Cardiac fibroblast (primary cell): Measurements from ENCODE around the gene SEPTIN2.

Experiments
- DNase-seq, 2 donors: peaks; one replicate each; pipeline versions ENCODE4 v3.0.0 to v3.0.0-alpha.2; 2010; ENCODE audit warnings: low read depth in 2 of 2
- H3K4me3 ChIP-seq, 2 donors: replicated peaks in 1 of 2; 1 replicate in 1 of 2; 2 replicates in 1 of 2; pipeline ENCODE4 v1.5.1; 2011; ENCODE audit warnings: low read depth in 2 of 2, low read length in 2 of 2, mild to moderate bottlenecking in 2 of 2, moderate library complexity in 1 of 2
- TF ChIP-seq, protein P1 (sequence below): IDR thresholded peaks from one replicate; pipeline ENCODE4 v1.5.1; 2011; ENCODE audit warnings: low read depth, mild to moderate bottlenecking, low read length, inconsistent platforms

SEPTIN2 gene

DNA sequence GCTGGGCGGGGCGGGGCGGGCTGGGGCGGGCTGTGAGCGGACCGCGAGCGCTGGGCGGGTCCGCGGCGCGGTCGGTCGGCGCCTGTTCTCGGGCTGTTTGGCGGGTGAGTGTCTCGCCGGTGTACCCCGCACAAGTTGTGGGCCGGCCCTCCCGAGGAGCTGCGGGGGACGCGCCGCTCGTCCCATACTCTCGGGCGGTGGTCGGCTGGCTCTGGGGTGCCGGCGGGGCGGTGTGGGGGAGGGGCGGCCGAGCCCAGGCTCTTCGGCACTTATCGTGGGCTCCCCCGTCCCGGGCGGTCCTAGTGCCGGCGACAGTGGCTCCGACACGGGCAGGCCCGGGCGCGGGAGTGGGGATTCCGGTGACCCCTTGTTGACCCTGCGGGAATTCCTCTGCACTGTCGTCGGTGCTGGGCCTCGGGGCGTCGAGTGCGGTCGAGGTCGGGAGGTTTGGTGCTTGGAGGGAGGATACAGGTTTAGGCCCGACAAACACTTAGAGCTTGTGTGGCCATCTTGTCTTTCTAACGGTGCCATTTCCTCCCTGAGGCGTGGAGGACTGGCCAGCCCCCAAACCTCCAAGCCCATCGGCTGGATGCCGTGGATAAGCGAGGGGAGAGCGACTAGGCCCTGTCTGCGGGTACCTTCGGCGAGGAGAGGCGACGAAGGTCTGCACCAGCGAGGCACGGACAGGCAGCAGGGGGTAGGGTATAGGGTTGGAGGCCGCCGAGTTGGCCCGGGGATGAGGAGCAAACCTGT is at the start of gene SEPTIN2:
TSS of gene SEPTIN2 (plus strand) at position 47 of the 753 bp plus-strand sequence. CDS start 8,308 bp downstream, outside the sequence.
- H3K4me3 ChIP-seq, result peak within 1 kb of the TSS; percentile 91 to 94
- DNase-seq, result peak in 1 of 2 donors; percentile 70
- TF ChIP-seq, protein P1, sequence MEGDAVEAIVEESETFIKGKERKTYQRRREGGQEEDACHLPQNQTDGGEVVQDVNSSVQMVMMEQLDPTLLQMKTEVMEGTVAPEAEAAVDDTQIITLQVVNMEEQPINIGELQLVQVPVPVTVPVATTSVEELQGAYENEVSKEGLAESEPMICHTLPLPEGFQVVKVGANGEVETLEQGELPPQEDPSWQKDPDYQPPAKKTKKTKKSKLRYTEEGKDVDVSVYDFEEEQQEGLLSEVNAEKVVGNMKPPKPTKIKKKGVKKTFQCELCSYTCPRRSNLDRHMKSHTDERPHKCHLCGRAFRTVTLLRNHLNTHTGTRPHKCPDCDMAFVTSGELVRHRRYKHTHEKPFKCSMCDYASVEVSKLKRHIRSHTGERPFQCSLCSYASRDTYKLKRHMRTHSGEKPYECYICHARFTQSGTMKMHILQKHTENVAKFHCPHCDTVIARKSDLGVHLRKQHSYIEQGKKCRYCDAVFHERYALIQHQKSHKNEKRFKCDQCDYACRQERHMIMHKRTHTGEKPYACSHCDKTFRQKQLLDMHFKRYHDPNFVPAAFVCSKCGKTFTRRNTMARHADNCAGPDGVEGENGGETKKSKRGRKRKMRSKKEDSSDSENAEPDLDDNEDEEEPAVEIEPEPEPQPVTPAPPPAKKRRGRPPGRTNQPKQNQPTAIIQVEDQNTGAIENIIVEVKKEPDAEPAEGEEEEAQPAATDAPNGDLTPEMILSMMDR, result no peak

DNA sequence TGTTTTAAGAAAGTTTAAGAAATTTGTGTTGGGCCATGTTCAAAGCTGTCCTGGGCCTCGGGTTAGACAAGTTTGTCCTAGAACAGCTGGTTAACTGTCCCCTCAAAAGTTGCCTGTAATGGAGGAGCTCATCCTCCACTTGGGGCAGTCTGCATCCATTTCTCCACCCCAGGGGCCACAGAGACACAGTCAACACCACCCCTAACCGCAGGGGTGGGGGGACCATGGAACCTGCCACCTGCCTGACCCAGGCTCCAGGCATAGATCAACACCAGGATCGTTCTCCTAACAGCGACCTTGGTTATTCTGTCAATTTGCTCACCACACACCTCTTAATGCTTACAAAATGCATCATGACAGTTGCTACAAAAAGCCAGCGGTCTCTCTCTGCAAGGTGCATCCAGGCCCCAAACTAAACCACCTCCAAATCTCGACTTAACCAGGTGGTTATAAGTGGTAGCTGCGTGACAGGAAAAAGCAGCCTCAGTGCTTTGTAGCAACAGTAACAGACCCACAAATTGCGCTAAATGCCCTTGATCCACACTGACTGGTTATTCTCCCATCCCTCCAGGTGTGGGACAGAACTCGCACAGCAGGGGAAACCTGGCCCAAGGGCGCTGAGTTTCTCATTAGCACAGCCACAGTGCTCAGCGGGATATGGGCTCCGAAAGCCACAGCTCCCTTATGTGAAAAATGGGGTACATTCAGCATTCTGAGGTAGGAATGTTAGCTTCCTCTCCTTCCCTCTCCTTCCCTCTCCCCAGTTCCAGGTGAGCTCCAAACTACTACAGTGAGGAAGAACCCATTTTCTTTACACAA is 48.3 kb upstream of the SEPTIN2 start:
- TF ChIP-seq, protein P1, result no peak
- H3K4me3 ChIP-seq, result no peak overlapping the region
- no peak for DNase-seq

DNA sequence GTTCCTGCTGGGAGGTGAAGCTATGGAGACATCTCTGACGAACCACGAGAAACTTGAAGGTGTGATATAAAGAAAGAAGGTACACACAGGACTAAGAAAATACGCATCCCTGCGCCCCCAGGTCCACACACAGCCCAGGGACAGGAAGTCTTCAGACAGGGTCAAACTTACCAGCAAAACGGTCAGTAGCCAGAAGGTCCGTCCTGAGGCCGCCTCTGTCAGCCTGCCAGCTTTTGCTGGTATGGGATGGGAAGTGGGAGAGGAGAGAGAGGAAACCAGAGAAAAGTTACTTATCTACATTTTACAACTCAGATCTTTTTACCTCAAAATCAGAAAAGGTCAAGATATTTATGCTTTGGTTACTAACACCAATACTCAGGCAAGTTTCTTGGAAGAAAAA is 47.4 kb upstream of the SEPTIN2 start:
- TF ChIP-seq, protein P1, result no peak
- DNase-seq, result peak in 1 of 2 donors; percentile 29
- H3K4me3 ChIP-seq, result no peak overlapping the region

DNA sequence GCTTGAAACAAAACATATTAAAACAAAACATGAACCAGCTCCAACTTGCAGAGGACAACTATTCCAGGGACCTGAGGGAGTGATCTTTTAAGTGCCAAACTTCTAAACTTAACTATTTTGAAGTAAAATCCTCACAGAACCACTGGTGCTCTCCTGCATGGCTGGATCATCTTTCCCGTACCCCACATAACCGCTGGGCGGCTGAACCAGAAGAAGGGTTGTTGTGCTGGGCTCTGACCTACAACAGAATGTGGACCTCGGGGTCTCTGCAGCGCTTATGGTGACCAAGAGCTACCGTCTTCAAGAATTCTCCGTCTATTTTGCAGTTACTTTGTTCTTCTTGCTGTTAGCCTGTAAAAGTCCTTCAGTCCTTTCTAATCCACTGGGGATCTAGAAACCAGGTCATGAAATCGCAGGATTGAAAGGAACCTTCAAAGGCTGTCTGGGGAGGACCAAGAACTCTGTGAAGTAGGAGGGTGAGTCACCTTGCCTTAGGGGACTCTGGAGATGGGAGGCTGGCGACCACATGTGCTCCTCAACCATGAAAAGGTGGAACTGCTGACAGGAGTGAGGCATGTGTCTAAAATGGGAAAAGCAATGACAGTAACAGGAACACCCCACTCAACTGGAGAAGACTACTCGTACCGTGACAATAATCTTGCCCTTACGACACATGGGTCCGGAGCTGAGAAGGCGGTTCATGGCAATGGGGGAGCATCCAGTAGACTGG is 46.8 kb upstream of the SEPTIN2 start:
- TF ChIP-seq, protein P1, result no peak
- H3K4me3 ChIP-seq, result no peak overlapping the region
- DNase-seq, result peak in 1 of 2 donors; percentile 51

DNA sequence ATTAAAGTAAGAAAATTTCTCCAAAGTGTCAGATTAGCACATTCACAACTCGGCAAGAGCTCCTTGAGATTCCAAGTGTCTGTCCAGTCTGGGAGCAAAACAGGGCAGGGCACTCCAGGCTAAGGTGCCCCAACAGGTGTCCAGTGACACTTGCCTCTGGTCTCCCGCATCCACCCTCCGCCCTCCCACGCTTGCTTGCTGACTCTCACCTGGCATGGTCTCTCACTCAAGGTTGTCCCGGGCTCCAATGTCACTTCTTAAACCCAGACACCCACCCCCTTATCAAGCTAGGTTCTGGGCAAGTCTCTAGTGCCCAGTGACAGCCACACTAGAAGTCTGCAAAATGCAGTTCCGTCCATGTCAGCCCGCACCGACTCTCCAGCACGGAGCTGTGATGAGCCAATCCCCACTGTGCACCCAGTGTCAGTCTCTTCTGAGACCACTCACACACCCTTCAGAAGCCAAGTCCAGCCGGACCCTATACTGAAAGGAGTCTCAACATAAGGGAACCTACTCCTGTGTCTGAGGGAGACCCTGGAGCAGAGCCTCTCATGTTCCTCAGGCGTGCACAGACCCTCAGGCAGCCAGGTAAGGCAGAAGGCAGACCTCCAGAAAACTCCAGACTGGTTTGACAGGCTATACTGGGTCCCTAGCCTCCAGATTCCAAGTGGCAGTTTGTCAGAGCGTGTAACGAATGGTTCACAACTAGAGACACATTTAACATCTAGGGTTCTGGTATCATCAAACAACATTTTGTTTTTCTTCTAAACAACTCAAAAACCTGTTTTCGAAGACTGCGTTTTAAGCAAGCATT is 45.8 kb upstream of the SEPTIN2 start:
- H3K4me3 ChIP-seq, result peak overlapping the region in 1 of 2 donors; percentile 75
- TF ChIP-seq, protein P1, result no peak
- DNase-seq, result no peak

DNA sequence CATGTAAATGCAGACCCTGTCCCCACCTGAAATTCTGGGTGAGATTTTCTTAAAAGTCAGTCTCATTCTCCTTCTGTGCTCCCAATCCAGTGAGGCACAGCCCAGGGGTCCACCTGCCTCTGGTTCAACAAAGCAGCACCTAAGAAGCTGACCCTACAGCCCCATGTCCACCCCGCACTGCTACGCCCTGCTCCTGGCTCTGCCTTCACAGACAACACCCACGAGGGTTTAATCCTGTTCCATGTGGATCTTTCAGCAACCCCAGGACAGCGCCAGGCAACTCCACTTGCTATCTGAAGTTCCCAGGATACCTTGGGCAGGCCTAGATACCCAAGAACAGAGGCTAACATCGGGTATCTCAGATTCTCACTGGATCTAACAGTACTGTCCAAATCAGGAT is 45.2 kb upstream of the SEPTIN2 start:
- TF ChIP-seq, protein P1, result no peak
- peak overlapping the region; percentile 71 to 75 for H3K4me3 ChIP-seq
- DNase-seq, result no peak
